PC-9 (cell line): ENCODE data around the gene NUDT1. TPM values are rescaled to one million over a fixed set of nuclear protein-coding genes. Genes with fewer than 3 reads are reported as not detected.

ENCODE experiments used
- BruUV-seq: library from RNA; stranded (reverse); fragments of 400-500 nt; replicated peaks from 2 replicates; lab custom pipeline; 2021; lab: Mats Ljungman, UMichigan
- CTCF ChIA-PET: fragments of 300-600 bp; sonication (Branson Sonifier 250); formaldehyde crosslinking; loops from one replicate; lab custom pipeline; 2022; ENCODE audit warnings: antibody characterized with exemption; lab: Charles Lee
- POLR2A ChIA-PET: fragments of 300-600 bp; sonication (Branson Sonifier 250); formaldehyde crosslinking; loops from one replicate; lab custom pipeline; 2022; ENCODE audit warnings: antibody characterized with exemption; ENCODE audit not compliant: unreplicated experiment; lab: Charles Lee
- DNase-seq, 2 experiments: peaks; one replicate each; pipeline versions ENCODE4 v3.0.0 to v3.0.0-alpha.2; 2015 to 2022; ENCODE audit warnings: mixed read lengths in 1 of 2
- H2AFZ ChIP-seq: fragments of 200-600 bp; sonication (generic); 2 replicates; pipeline ENCODE4 v1.8.1; 2017; ENCODE audit warnings: antibody characterized with exemption
- H3F3A ChIP-seq: fragments of 200-600 bp; sonication (generic); 2 replicates; pipeline ENCODE4 v1.8.1; 2017; ENCODE audit warnings: antibody characterized with exemption, mild to moderate bottlenecking, low read depth; ENCODE audit not compliant: insufficient read depth
- H3K27ac ChIP-seq: fragments of 200-600 bp; sonication (generic); 2 replicates; pipeline ENCODE4 v1.6.1; 2016; ENCODE audit warnings: mixed run types
- H3K27me3 ChIP-seq: fragments of 200-600 bp; sonication (generic); 2 replicates; pipeline ENCODE4 v1.6.1; 2016; ENCODE audit warnings: low read depth, mixed run types; ENCODE audit not compliant: insufficient read depth
- H3K36me3 ChIP-seq: fragments of 200-600 bp; sonication (generic); 2 replicates; pipeline ENCODE4 v1.6.1; 2016; ENCODE audit warnings: low read depth, mixed run types
- H3K4me1 ChIP-seq: fragments of 200-600 bp; sonication (generic); replicated peaks from 2 replicates; pipeline ENCODE4 v1.6.1; 2016; ENCODE audit warnings: mixed run types; ENCODE audit not compliant: insufficient read depth
- H3K4me2 ChIP-seq: fragments of 200-600 bp; sonication (generic); 2 replicates; pipeline ENCODE4 v1.6.1; 2017; ENCODE audit warnings: mixed run types
- H3K4me3 ChIP-seq: fragments of 200-600 bp; sonication (generic); 2 replicates; pipeline ENCODE4 v1.6.1; 2016; ENCODE audit warnings: mixed run types
- H3K79me2 ChIP-seq: fragments of 200-600 bp; sonication (generic); 2 replicates; pipeline ENCODE4 v1.6.1; 2017; ENCODE audit warnings: low read depth, mixed run types
- H3K9me2 ChIP-seq: fragments of 200-600 bp; sonication (generic); 2 replicates; pipeline ENCODE4 v1.8.1; 2017; ENCODE audit warnings: mild to moderate bottlenecking; ENCODE audit not compliant: insufficient read depth
- H3K9me3 ChIP-seq: fragments of 200-600 bp; sonication (generic); 2 replicates; pipeline ENCODE4 v1.8.1; 2016; ENCODE audit warnings: low read depth; ENCODE audit not compliant: insufficient read depth
- H4K20me1 ChIP-seq: fragments of 200-600 bp; sonication (generic); 2 replicates; pipeline ENCODE4 v1.8.1; 2017; ENCODE audit not compliant: insufficient read depth
- CTCF ChIP-seq: fragments of 200-600 bp; sonication (generic); conservative IDR thresholded peaks from 2 replicates; pipeline ENCODE4 v1.6.1; 2017; ENCODE audit warnings: mixed run types, antibody characterized with exemption, mild to moderate bottlenecking, moderate library complexity
- EZH2 ChIP-seq: fragments of 200-600 bp; sonication (generic); IDR thresholded peaks from 2 replicates; pipeline ENCODE4 v1.8.0; 2017; ENCODE audit warnings: antibody characterized with exemption, low read depth
- intact Hi-C: fragments of 100-400 bp; cut with micrococcal nuclease; formaldehyde crosslinking; loops from one replicate; pipeline ENCODE4 v1.10.0; 2022; ENCODE audit not compliant: unreplicated experiment
- total RNA-seq: library from RNA; stranded (reverse); gene quantifications from 2 replicates; pipeline ENCODE4 v1.2.3, GENCODE V29; 2021

Gene NUDT1
- total RNA-seq, 1 experiment from 2014 or later, result 63.9 TPM

- CTCF ChIA-PET, result no interaction called here
- Histone ChIP-seq H3K36me3 (no peaks in the 10 kb centered on the region), H2AFZ (no peak overlapping the region), H3K27me3 (no peaks in the 10 kb centered on the region), H3K79me2 (no peaks in the 10 kb centered on the region), H3K9me3 (no peaks in the 10 kb centered on the region), H3K9me2 (no peaks in the 10 kb centered on the region), H4K20me1 (0 out of 2 replicates have a peak, but pooled peaks cover 8% of the 10 kb centered on the region), H3K4me1 (peaks cover 3% of the 10 kb centered on the region), H3F3A (no peaks in the 10 kb centered on the region), H3K4me3 (no peak overlapping the region), H3K4me2 (no peak overlapping the region), H3K27ac (no peak overlapping the region)
- POLR2A ChIA-PET, result no interaction called here
- peak in 1 of 2 experiments; percentile 47 for DNase-seq
- intact Hi-C loops, result no loop called here
- BruUV-seq, result no TSS peak
- no peak for TF ChIP-seq CTCF
- TF ChIP-seq EZH2, result no peak
Measured at GRCh38 chr7:2276107-2276506, 34.1 kb downstream of the NUDT1 start.

- no peaks in the 10 kb centered on the region for H3K4me1 ChIP-seq
- H3K4me2 ChIP-seq, result no peak overlapping the region
- H2AFZ ChIP-seq, result no peak overlapping the region
- no peak for TF ChIP-seq CTCF
- TF ChIP-seq EZH2, result no peak
- H3F3A ChIP-seq, result no peaks in the 10 kb centered on the region
- no peaks in the 10 kb centered on the region for H3K79me2 ChIP-seq
- POLR2A ChIA-PET, result no interaction called here
- CTCF ChIA-PET, result no interaction called here
- H3K9me2 ChIP-seq, result no peaks in the 10 kb centered on the region
- H3K27ac ChIP-seq, result no peak overlapping the region
- no peaks in the 10 kb centered on the region for H3K27me3 ChIP-seq
- no TSS peak for BruUV-seq
- no peaks in the 10 kb centered on the region for H3K36me3 ChIP-seq
- no peak for DNase-seq
- intact Hi-C loops, result no loop called here
- no peak overlapping the region for H3K4me3 ChIP-seq
- H3K9me3 ChIP-seq, result no peaks in the 10 kb centered on the region
- H4K20me1 ChIP-seq, result 0 out of 2 replicates have a peak, but pooled peaks cover 8% of the 10 kb centered on the region
Measured at GRCh38 chr7:2278026-2278425, 36.0 kb downstream of the NUDT1 start.

GRCh38 chr7:2279896-2280295, 37.9 kb downstream of the NUDT1 start:
- intact Hi-C loops, result loop anchor here (1.0 kb wide), 1 partner anchor 19 kb away; no protein-coding TSS in a partner anchor
- no TSS peak for BruUV-seq

More at GRCh38 chr7:2279896-2280295, 37.9 kb downstream of the NUDT1 start:
- TF ChIP-seq EZH2 (no peak), CTCF (no peak)
- no peaks in the 10 kb centered on the region for H3K27me3 ChIP-seq
- no peaks in the 10 kb centered on the region for H3K4me1 ChIP-seq
- CTCF ChIA-PET, result interaction anchor here (0.6 to 0.7 kb wide), 3 partner anchors 68 to 124 kb away, joined by 3 to 5 read pairs (median 4); no protein-coding TSS in a partner anchor
- no peaks in the 10 kb centered on the region for H3K79me2 ChIP-seq
- H4K20me1 ChIP-seq, result 0 out of 2 replicates have a peak, but pooled peaks cover 3% of the 10 kb centered on the region
- H3K4me3 ChIP-seq, result no peak overlapping the region
- DNase-seq, result no peak
- no peaks in the 10 kb centered on the region for H3F3A ChIP-seq
- H2AFZ ChIP-seq, result no peak overlapping the region
- POLR2A ChIA-PET, result no interaction called here
- H3K36me3 ChIP-seq, result no peaks in the 10 kb centered on the region
- no peak overlapping the region for H3K27ac ChIP-seq
- H3K4me2 ChIP-seq, result no peak overlapping the region
- no peaks in the 10 kb centered on the region for H3K9me3 ChIP-seq
- no peaks in the 10 kb centered on the region for H3K9me2 ChIP-seq
